IMR-90 (cell line): ENCODE measurements around the gene NR0B2. TPM values are rescaled to one million over a fixed set of nuclear protein-coding genes. Genes with fewer than 3 reads are reported as not detected.

ENCODE experiments used
- polyA plus RNA-seq, 3 experiments: library from polyadenylated mRNA; depleted of rRNA; stranded (reverse); fragments of >200 nt; gene quantifications; 2 replicates each; pipeline ENCODE4 v1.2.3, GENCODE V29; 2012; ENCODE audit warnings: low replicate concordance in 1 of 3
- total RNA-seq: library from RNA; depleted of rRNA; stranded (reverse); fragments of >200 nt; gene quantifications from 2 replicates; pipeline ENCODE4 v1.2.3, GENCODE V29; 2012; rRNA removed

Gene NR0B2
- total and polyA plus RNA-seq, 2 of the 4 experiments (the other 2 are of a cell fraction): not detected

Other genes starting within 250 kb of the NR0B2 start
- 14.0 and 16.7 TPM in 2 replicates for gene ARID1A, start 218.0 kb downstream of the NR0B2 start, total RNA-seq
- gene ARID1A, start 218.0 kb downstream of the NR0B2 start, polyA plus RNA-seq (2012; rRNA removed): 39.4 and 40.7 TPM in 2 replicates
- gene PIGV, start 126.0 kb downstream of the NR0B2 start, total RNA-seq: 8.6 and 10.6 TPM in 2 replicates
- 6.9 and 7.2 TPM in 2 replicates for gene PIGV, start 126.0 kb downstream of the NR0B2 start, polyA plus RNA-seq (2012; rRNA removed)
- 9.4 and 12.5 TPM in 2 replicates for gene ZDHHC18, start 87.3 kb downstream of the NR0B2 start, total RNA-seq
- 37.0 and 38.4 TPM in 2 replicates for gene ZDHHC18, start 87.3 kb downstream of the NR0B2 start, polyA plus RNA-seq (2012; rRNA removed)
- 0.18 TPM in 1 of 2 replicates, not detected in the other for gene SFN, start 50.8 kb downstream of the NR0B2 start, total RNA-seq
- gene SFN, start 50.8 kb downstream of the NR0B2 start, polyA plus RNA-seq (2012; rRNA removed): 0.17 and 0.34 TPM in 2 replicates
- gene GPN2, start 23.7 kb downstream of the NR0B2 start, total RNA-seq: 10.6 and 15.4 TPM in 2 replicates
- 22.2 and 37.2 TPM in 2 replicates for gene GPN2, start 23.7 kb downstream of the NR0B2 start, polyA plus RNA-seq (2012; rRNA removed)
- gene GPATCH3, start 13.5 kb downstream of the NR0B2 start, total RNA-seq: 5.2 and 6.1 TPM in 2 replicates
- gene GPATCH3, start 13.5 kb downstream of the NR0B2 start, polyA plus RNA-seq (2012; rRNA removed): 7.6 and 8.0 TPM in 2 replicates
- gene NUDC, start 7.8 kb upstream of the NR0B2 start, total RNA-seq: 34.8 and 50.0 TPM in 2 replicates
- gene NUDC, start 7.8 kb upstream of the NR0B2 start, polyA plus RNA-seq (2012; rRNA removed): 85.7 and 89.8 TPM in 2 replicates
- not detected in 2 replicates for gene KDF1, start 46.5 kb upstream of the NR0B2 start, total RNA-seq
- not detected in 2 replicates for gene KDF1, start 46.5 kb upstream of the NR0B2 start, polyA plus RNA-seq (2012; rRNA removed)
- gene TRNP1, start 79.7 kb upstream of the NR0B2 start, total RNA-seq: 68.6 and 91.6 TPM in 2 replicates
- 63.3 and 76.8 TPM in 2 replicates for gene TRNP1, start 79.7 kb upstream of the NR0B2 start, polyA plus RNA-seq (2012; rRNA removed)
- gene TENT5B, start 98.9 kb upstream of the NR0B2 start, total RNA-seq: 11.1 and 11.7 TPM in 2 replicates
- gene TENT5B, start 98.9 kb upstream of the NR0B2 start, polyA plus RNA-seq (2012; rRNA removed): 7.3 and 8.2 TPM in 2 replicates
- gene SLC9A1, start 241.2 kb upstream of the NR0B2 start, total RNA-seq: 1.9 and 2.0 TPM in 2 replicates
- gene SLC9A1, start 241.2 kb upstream of the NR0B2 start, polyA plus RNA-seq (2012; rRNA removed): 20.5 and 21.2 TPM in 2 replicates